Activated CD8-positive, alpha-beta memory T cell treated with anti-CD3 and anti-CD28 coated beads for 48 hours (primary cell): ENCODE results near the gene CLIC6.
A peak's percentile ranks its signal among the peaks of the same experiment; 100 is the strongest.

Experiments used
- DNase-seq, 3 experiments: peaks; one replicate each; pipeline ENCODE4 v3.0.0-alpha.2; 2020; ENCODE audit warnings: low read depth in 2 of 3, low spot score in 2 of 3

CLIC6 gene

DNA sequence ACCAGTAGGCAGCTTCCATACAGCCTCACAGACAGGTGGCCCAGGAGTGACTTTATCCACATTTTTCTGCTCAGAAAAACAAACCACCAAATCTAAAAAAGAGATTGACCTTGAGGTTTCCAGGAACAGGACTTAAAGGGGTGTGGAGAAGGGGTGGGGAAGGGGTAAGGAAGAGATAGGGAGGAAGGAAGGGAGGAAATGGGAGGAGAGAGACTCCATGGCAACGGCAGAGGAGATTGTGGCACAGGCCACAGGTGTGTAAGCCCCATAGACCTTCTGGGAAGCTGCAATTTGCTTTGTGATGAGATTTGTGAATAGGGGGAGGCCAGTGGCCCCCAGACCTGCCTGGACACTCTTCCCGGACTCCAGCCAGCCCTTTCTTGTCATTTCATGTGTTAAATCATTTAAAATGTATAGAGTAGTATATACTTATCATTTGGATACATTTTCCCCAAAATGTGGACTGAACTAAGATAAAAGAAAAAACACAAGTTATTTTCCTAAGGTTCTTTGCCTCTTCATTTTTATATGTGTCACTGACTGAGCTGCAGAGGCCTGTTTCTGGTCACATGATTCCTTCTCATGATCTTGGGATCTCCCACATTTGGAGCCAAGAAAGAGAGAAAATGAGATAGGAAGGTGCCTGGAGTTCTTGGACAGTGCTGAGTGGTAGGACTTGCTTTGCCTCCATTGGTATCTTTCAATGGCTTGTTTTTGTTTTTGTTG lies 55.5 kb downstream of the CLIC6 start:
- DNase-seq = no peak

DNA sequence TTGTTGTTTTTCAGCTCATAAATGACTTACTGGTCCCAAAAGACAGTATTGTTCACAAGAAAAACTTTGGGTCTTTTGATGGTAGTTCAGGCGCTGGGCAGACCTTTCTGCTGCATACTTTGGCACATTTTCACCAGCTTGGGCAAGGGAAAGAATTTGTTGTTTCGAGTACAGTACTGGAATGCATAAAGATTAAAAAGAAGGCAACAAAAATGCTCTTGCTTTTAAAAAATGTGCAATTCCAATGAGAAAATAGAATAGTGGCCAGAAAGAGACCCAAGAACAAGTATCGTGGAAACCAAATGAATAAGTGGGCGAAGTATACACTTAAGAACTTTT lies 56.0 kb downstream of the CLIC6 start:
- no peak for DNase-seq

DNA sequence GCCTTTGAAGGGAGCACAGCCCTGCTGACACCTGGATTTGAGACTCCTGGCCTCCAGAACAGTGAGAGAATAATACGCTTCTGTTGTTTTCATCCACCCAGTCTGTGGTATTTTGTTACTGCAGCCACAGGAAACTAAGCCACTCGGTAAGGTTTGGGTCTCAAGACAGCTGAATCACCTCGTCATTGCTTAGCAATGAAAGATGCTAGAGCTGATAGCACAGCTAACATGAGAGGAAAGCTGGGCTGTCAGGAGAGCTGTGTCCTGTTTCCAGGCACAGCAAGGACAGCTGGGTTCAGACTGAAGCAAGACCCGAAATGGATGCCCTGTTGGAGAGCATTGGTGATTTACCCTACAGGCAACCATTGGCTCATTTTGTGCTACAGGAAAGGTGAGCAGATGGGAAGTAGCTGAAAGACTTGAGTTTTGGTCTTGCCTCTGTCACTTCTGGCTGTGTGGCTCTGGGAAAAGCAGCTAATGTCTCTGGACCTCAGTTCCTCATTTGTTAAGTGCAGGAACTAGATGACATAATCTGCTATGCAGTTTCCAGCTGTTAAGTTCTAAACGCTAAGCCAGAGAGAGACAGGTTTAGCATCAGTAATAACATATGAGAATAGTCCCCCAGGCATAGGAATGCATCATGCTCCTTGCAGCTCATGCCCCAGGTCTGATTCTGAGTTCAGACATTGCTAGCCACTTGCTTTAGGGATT lies 58.0 kb downstream of the CLIC6 start:
- DNase-seq = no peak

DNA sequence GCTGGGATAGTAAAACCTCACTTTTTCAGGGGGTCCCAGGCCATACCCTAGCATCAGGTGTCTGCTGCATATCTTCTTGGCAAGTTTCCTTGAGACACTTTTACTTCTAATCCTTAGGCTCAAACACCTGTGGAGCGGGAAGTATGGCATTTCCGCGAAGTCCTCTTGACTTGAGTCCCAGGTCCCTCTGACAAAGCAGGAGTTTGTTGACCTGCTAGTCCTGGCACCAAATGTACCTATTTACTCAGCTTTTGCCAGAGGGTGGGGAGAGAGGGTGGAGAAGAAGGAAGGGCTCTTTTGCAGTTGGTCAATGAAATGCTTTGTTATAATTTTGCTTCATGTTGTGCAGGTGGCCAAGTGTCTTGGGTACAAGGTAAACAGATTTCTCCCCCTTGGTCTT lies 59.7 kb downstream of the CLIC6 start:
- DNase-seq = no peak

DNA sequence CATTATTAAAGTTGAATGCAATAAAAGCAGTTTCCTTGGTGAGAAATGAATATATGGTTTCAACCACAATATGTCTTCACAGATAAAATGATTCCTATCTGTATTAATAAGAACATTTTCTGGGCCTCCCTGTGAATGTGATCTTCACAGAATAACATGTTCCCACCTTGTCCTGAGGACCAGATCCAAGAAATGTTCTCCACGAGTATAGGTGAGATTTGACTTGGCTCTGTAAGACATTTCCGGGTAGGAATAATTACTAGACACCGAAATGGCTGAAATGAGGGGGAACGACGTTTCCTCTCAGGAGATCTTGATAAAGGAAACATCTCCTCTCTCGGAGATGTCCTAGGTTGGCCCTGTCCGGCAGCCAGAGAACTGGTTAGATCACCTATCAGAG lies 61.4 kb downstream of the CLIC6 start:
- no peak for DNase-seq

DNA sequence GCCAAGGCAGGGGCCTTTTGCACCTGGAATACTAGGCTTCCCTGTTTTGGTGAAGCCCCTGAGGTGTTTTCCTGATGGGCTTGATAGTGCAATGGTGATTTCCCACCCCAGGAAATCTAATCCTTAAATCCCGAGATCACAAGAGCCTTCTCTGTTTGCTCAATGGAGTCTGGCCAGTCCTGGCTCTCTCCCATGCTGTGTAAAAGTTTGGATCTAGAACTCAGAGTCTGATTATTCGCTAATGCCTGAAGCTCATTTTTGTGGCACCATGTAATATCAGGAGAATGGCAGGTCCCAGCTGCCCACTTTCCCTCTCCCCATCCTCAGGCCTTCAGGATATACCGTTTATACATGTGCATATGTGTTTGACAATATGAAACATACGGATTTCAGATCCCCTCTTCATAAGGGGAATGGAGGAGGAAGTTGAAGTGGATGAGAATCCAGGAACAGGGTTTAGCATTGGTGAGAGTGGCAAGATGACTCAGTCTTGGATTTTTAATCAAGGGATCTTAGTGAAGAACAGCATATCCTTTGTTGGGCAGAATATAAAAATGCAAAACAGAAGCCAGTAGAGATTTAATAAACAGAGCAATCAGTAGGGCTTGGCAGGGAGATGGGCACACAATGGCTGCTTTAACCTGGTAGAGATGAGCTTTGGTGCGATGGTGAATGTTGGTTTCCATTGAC lies 62.1 kb downstream of the CLIC6 start:
- no peak for DNase-seq

DNA sequence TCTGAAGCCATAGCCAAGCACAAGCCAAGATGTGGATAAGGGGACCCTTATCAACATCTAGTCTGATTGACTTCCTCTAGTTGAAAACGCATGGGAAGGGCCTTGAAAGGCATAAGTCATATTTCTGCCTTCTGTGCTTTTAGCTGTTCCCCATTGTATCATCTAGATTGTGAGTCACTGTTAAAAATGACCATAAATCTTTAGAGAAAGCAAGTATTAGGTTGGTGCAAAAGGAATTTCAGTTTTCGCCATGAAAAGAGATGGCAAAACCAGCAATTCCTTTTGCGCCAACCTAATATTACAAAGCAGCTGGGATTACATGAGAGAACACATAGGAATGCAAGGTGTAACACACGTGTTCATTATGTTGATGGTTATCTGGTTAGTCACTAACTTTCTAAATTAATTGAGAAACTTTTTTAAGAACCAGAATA lies 63.6 kb downstream of the CLIC6 start:
- DNase-seq = no peak

DNA sequence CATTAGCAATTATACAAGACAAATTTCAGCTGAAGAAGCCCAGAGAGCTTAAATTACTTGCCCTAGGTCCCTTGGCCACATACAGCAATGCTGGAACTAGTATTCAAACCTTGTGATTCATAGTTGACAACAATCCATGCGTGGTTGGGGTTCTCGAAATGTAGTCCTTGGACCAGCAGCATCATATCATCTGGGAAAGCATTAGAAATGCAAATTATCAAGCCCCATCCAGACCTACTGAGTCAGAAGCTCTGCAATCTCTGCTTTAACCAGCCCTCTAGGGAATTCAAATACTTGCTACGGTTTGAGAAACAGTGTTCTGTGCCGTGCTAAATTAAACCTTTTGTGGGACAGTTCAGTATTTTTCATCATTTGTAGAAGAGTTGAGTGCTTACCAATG lies 65.1 kb downstream of the CLIC6 start:
- DNase-seq = no peak

DNA sequence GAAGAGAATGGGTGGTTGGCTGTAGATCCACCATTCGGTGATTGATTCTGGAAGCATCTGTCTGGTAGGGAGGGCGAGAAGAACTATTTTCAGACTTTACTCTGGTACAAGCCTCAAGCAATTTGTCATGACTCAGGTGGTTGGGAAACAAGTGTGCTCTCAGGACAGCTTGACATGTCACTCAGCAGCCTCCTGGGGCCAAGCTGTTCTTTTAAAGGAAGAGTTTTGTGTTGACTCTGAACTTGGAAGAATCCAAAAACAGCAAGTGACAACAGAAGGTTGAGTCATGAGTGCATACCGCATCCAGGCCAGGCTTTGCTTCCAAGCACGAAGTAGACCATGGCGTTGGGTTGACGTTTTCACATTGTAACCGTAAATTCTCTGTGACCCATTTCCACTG lies 65.9 kb downstream of the CLIC6 start:
- DNase-seq = no peak

DNA sequence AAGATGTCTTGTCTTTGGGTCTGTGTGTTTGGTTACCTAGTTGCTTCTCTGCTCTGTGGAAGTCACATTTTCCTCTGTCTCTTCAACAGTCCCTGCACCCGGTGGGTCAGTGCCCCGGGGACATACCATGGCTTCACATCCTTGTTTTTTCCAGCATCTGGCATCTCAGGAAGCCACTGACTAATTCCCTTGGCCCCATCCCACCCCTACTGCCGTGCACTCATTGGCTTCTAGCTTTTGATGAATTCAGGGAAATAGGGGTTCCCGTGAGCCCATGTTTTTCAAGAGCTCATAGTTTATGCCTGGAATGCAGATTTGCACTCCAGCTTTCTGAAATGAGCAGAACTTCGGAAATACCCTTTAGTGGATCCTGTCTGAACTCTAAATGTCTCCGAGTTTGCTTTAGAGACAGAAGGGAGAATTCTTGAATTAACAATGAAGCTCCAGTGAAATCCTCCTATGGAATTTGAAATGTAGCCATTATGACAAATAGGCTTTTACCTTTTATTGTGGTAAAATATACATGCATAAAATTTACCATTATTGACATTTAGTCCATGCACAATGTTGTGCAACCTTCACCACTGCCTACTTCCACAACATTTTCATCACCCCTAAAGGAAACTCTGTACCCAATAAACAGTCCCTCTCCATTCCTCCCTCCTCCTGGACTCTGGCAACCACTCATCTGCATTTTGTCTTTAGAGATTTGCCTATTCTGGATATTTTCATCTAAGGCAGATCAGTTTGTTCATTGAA lies 67.5 kb downstream of the CLIC6 start:
- DNase-seq = no peak

DNA sequence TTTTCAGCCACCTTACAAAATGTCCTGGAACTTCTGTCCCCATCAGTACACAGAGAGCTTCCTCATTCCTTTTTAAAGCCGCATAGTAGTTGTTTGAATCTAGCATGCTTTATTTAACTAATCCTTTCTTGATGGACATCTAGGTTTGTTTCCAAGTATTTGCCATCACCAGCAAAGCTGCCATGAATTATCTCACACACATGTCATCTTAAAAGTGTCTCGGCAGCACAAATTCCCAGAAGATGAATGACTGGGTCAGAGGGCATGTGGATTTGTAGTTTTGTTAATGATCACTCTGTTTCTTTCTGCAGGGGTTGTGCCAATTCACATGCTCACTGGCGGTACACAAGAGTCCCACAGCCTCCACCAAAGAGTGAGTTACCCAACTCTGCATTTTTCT lies 68.3 kb downstream of the CLIC6 start:
- no peak for DNase-seq

DNA sequence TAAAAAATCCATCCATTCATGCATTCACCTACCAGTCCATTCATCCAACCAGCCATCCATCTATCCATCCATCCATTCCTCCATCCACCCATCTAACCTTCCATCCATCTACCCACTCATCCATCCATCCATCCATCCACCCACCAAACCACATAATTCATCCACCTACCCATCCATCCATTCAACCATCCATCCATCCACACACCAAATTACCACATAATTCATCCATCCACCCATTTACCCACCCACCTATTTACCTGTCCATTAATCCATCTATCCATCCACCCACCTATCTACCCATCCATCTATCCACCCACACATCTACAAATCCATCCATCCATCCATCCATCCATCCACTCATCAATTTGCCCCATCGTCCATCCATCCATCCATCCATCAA lies 71.4 kb downstream of the CLIC6 start:
- DNase-seq = no peak

DNA sequence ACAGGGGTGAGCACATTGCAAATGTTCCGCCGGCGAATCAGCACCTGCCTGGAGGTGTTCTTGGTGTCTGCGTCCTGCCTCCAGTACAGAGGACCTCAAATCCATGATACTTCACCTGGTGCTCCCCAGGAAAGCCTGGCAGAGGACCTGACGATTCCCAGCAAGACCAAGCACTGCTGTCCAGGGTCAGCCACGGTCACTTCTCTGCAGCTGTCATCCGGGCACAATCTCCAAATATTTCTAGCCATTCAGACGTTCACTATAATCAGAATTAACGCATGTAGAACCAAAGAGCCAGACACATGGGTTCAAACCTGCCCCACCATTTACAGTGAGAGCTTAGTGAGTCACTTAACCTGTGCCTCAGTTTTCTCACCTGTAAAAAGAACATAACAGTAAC lies 74.5 kb downstream of the CLIC6 start:
- DNase-seq = no peak

DNA sequence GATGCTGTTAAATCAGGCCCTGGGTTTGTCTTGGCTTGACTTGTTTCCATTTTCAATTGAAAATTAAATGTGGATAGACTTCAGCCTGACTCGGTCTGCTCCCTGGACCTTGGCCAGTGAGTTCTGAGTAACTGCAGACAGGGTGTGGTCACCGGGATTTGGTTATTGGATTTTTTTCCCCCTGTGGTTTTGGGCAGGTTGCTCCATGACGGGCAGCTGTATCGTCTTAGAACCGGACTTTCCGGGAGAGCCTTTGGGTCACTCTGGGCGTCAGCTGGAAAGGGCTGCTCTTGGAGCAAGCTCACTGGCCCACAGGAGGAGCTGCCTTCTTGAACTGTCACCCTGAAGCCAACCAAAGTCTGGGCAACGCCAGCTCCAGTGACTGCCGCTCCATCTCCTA lies 75.0 kb downstream of the CLIC6 start:
- DNase-seq = no peak

DNA sequence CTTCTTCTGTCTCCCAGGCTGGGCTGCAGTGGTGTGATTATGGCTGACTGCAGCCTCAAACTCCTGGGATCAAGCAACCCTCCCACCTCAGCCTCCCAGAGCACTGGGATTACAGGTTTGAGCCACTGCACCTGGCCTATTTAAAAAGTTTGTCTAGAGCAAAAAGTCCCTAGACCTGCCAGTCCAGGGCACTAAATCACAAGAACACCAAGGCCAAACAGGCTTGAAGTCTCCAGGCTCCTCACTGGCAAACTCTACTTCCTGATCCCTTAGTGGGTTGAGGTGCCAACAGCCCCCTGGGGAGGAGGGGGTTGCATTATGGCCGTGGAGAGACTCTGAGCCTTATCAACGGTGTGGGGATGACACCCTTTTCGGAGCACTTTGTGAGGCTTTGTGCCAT lies 76.0 kb downstream of the CLIC6 start:
- no peak for DNase-seq

DNA sequence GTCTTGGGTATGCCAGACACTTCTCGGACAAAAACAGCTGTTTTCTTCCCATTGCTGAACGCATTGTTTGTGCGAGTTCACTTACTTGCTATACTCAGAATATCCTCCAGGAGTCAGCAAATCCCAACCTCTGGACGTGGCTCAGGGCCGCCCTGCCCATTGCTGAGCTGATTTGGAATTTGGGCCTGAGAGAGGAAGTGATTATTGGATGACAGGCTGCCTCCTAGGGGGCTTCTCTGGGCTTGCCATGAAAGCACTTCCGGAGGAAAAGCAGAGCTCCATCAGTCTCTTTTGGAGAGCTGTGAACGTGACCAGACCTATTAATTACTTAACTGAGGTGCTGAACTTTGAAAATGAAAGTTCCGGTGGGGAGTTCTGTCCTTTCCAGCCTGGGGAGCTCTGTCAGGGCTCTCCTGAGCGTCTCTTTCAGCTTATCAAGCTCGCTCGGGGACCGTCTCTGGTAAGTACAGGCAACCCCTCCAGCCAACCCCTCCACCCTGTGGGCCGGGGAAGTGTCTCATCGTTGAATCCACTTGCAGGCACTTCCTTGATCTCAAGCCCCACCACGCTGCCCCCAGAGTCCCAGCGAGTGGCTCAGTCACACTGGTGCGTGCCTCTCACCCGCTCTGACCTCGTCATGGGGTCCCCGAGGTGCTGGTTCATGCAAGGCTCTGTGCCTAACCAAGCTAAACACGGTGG lies 76.9 kb downstream of the CLIC6 start:
- peak; percentile 6 to 32 (median 22) for DNase-seq

DNA sequence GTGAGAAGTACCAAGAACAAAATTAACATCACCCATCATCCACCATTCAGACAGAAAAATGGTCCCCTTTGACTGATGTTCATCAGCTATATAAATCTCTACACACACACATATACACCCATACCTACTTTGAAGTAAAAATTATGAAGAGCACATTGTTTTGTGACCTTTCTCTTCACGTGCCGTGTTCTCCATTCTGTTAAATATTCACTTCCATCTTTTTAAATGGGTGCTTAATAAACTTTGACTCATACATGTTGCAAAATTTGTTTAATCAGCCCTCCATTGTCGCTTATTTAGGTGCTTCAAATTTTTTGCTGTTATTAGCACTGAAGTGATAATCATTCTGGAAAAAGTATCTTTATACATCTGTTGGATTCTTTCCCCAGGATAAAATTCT lies 80.1 kb downstream of the CLIC6 start:
- DNase-seq = no peak

DNA sequence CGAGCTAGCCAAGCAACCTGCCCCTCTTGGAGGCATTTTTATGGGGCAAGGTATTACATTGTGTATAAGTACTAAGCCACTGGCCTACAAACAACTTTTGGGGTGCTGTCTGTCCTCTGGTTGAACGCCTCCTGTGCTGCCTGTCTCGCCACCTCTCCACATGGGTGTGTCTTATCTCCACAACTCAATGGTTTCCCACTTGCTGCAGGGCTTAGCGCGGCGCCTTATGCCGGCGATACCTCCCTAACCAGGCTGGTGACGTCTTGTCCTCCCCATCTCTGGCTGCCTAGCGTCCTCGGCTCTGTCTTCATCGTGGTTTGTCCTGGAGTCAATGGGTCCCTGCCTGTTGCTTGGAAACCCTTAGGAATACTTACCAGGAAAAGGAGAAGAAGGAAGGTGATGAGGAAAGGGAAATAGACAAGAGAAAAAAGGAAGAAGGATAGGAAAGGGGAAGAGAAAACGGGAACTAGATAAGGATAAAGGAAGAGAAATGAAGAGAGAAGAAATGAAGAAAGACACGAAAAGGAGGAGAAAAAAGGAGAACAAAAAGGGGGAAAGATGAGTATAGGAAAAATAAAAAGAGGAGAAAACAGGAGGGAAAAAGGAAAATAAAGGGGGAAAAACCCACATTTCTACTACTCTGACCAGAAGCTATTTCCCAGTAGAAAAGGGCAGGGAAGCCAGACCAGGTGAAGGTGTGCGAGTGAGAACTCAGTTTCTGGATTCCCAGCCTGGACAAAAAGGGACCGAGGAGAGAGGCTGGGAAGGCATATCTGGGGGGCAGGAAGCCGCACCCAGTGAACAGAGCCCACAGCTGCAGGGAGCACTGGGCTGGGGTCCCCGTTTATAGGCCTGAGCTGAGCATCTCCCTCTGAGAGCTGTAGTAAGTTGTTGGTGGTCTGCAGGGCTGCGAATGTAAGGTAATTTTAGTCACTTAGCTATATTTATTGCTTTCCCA lies 86.2 kb downstream of the CLIC6 start:
- DNase-seq = no peak

DNA sequence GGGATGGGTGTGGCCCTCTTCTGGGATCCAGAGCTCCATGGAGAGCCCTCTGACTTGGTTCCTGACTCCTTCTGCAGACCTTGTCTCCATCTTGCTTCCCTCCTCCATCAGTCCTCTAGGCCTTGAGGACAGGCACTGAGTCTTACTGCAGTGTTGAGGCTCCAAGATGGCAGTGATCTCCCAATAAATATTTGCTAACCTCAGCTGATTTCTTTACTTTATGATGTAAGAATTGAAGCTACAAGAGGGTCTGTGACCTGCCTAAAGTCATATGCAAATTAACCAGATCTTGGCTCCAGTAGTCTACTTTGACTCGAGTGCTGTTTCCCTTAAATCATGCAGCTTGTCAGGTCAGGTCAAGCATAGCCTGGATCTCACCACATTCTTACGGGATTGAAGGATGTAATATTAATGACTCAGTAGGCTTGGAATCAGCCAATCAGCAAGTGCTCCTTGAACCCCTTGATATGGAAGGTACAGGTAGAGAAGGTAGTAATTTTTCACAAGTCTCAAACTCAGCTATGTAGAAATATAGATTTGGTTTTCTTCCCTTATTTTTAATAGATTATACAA lies 93.0 kb downstream of the CLIC6 start:
- no peak for DNase-seq

DNA sequence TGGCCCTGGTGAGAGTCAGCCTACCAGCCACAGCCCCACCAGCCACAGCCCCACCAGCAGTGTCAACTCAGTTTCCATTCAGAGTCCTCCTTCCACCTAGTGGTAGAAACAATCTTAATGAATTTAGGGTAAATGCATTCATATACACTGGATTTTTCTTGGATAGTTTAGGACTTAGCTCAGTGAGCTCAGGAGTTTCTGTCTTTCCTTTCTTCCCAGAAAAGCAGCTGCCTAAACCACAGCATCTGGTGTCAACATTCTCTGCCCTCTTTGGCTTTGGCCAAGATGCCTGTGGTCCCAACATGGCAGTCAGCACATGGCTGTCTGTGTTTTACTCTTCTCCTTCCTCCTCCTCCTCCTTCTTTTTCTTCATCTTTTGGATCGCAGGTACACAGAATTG lies 94.0 kb downstream of the CLIC6 start:
- no peak for DNase-seq
